Neural cell (in vitro differentiated cells): Measurements from ENCODE around the gene VSTM4.

Experiments
- EP300 ChIP-seq: fragments of 450-650 bp; conservative IDR thresholded peaks from 2 replicates; pipeline ENCODE4 v1.6.1; 2014; ENCODE audit warnings: antibody characterized with exemption, mild to moderate bottlenecking, moderate library complexity; ENCODE audit not compliant: poor library complexity, severe bottlenecking
- EZH2 ChIP-seq: fragments of 200-600, 300-800 bp; shearing (Covaris generic), sonication (generic); IDR thresholded peaks from 2 replicates; pipeline ENCODE4 v1.6.1; 2014; ENCODE audit warnings: antibody characterized with exemption, low read length, borderline replicate concordance, mild to moderate bottlenecking; ENCODE audit not compliant: insufficient read depth, poor library complexity, severe bottlenecking
- MXI1 ChIP-seq: fragments of 450-650 bp; conservative IDR thresholded peaks from 2 replicates; pipeline ENCODE4 v1.6.1; 2014; ENCODE audit warnings: antibody characterized with exemption, mild to moderate bottlenecking; ENCODE audit not compliant: poor library complexity, severe bottlenecking
- POLR2AphosphoS5 ChIP-seq: IDR thresholded peaks from 2 replicates; pipeline ENCODE4 v1.6.1; 2012
- SMC3 ChIP-seq: fragments of 450-650 bp; conservative IDR thresholded peaks from 2 replicates; pipeline ENCODE4 v1.6.1; 2014; ENCODE audit warnings: antibody characterized with exemption, mild to moderate bottlenecking, moderate library complexity; ENCODE audit not compliant: poor library complexity
- TF ChIP-seq, protein P1 (sequence below): fragments of 450-650 bp; IDR thresholded peaks from 2 replicates; pipeline ENCODE4 v1.5.1; 2014; ENCODE audit warnings: antibody characterized with exemption, mild to moderate bottlenecking, moderate library complexity; ENCODE audit not compliant: poor library complexity, severe bottlenecking
- TF ChIP-seq, protein P2 (sequence below): IDR thresholded peaks from 2 replicates; pipeline ENCODE4 v1.6.1; 2012; ENCODE audit warnings: borderline replicate concordance

DNA sequence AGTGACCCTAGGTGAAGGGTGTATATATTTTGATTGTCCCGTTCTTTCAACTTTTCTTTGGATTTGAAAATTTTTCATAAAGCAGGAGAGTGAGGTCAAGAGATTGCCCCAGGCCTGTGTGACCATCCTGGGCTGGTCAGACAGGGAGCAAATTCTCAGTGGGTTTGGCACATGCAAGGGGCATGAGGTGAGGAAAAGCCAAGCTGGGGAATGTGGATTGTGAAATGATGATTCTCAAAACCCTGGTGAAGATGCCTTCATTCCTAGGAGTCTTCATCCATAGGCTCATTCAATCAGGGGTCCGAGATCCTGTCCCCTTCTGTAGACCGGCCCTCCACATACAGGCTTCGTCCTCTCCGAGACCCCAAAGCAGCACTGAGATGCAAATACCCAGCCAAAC lies 45.5 kb upstream of the VSTM4 start:
- TF ChIP-seq, protein P1, sequence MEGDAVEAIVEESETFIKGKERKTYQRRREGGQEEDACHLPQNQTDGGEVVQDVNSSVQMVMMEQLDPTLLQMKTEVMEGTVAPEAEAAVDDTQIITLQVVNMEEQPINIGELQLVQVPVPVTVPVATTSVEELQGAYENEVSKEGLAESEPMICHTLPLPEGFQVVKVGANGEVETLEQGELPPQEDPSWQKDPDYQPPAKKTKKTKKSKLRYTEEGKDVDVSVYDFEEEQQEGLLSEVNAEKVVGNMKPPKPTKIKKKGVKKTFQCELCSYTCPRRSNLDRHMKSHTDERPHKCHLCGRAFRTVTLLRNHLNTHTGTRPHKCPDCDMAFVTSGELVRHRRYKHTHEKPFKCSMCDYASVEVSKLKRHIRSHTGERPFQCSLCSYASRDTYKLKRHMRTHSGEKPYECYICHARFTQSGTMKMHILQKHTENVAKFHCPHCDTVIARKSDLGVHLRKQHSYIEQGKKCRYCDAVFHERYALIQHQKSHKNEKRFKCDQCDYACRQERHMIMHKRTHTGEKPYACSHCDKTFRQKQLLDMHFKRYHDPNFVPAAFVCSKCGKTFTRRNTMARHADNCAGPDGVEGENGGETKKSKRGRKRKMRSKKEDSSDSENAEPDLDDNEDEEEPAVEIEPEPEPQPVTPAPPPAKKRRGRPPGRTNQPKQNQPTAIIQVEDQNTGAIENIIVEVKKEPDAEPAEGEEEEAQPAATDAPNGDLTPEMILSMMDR, result no peak
- TF ChIP-seq POLR2AphosphoS5, result no peak
- TF ChIP-seq, protein P2, sequence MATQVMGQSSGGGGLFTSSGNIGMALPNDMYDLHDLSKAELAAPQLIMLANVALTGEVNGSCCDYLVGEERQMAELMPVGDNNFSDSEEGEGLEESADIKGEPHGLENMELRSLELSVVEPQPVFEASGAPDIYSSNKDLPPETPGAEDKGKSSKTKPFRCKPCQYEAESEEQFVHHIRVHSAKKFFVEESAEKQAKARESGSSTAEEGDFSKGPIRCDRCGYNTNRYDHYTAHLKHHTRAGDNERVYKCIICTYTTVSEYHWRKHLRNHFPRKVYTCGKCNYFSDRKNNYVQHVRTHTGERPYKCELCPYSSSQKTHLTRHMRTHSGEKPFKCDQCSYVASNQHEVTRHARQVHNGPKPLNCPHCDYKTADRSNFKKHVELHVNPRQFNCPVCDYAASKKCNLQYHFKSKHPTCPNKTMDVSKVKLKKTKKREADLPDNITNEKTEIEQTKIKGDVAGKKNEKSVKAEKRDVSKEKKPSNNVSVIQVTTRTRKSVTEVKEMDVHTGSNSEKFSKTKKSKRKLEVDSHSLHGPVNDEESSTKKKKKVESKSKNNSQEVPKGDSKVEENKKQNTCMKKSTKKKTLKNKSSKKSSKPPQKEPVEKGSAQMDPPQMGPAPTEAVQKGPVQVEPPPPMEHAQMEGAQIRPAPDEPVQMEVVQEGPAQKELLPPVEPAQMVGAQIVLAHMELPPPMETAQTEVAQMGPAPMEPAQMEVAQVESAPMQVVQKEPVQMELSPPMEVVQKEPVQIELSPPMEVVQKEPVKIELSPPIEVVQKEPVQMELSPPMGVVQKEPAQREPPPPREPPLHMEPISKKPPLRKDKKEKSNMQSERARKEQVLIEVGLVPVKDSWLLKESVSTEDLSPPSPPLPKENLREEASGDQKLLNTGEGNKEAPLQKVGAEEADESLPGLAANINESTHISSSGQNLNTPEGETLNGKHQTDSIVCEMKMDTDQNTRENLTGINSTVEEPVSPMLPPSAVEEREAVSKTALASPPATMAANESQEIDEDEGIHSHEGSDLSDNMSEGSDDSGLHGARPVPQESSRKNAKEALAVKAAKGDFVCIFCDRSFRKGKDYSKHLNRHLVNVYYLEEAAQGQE, result no peak
- no peak for TF ChIP-seq EP300
- no peak for TF ChIP-seq MXI1
- no peak for TF ChIP-seq SMC3
- TF ChIP-seq EZH2, result no peak
